Measurements from ENCODE around the gene PSMB5. TPM values are rescaled to one million over a fixed set of nuclear protein-coding genes. Genes with fewer than 3 reads are reported as not detected.
A peak's percentile ranks its signal among the peaks of the same experiment; 100 is the strongest.

The PSMB5 gene
- total and polyA plus RNA-seq, 2 of the 13 experiments (the other 11 are each of a cell fraction or from before 2014, with no cell fraction given): 705 to 871 TPM

- no peak; the same call in 1 of the 2 replicates for TF ChIP-seq ZBTB49 (CRISPR knock-in tag; IDR thresholded peaks at IDR 0.05; ENCODE audit: borderline replicate concordance)
- no peak; the same call in 1 of the 2 replicates for TF ChIP-seq WIZ (CRISPR knock-in tag; IDR thresholded peaks at IDR 0.05)
- TF ChIP-seq, protein P1, sequence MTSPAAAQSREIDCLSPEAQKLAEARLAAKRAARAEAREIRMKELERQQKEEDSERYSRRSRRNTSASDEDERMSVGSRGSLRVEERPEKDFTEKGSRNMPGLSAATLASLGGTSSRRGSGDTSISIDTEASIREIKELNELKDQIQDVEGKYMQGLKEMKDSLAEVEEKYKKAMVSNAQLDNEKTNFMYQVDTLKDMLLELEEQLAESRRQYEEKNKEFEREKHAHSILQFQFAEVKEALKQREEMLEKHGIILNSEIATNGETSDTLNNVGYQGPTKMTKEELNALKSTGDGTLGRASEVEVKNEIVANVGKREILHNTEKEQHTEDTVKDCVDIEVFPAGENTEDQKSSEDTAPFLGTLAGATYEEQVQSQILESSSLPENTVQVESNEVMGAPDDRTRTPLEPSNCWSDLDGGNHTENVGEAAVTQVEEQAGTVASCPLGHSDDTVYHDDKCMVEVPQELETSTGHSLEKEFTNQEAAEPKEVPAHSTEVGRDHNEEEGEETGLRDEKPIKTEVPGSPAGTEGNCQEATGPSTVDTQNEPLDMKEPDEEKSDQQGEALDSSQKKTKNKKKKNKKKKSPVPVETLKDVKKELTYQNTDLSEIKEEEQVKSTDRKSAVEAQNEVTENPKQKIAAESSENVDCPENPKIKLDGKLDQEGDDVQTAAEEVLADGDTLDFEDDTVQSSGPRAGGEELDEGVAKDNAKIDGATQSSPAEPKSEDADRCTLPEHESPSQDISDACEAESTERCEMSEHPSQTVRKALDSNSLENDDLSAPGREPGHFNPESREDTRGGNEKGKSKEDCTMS (CRISPR knock-in tag; conservative IDR thresholded peaks at IDR 0.05): no peak
- peak; percentile 96 for TF ChIP-seq CBX5 (CRISPR knock-in tag; IDR thresholded peaks at IDR 0.05; ENCODE audit: borderline replicate concordance)
- TF ChIP-seq, protein P2, sequence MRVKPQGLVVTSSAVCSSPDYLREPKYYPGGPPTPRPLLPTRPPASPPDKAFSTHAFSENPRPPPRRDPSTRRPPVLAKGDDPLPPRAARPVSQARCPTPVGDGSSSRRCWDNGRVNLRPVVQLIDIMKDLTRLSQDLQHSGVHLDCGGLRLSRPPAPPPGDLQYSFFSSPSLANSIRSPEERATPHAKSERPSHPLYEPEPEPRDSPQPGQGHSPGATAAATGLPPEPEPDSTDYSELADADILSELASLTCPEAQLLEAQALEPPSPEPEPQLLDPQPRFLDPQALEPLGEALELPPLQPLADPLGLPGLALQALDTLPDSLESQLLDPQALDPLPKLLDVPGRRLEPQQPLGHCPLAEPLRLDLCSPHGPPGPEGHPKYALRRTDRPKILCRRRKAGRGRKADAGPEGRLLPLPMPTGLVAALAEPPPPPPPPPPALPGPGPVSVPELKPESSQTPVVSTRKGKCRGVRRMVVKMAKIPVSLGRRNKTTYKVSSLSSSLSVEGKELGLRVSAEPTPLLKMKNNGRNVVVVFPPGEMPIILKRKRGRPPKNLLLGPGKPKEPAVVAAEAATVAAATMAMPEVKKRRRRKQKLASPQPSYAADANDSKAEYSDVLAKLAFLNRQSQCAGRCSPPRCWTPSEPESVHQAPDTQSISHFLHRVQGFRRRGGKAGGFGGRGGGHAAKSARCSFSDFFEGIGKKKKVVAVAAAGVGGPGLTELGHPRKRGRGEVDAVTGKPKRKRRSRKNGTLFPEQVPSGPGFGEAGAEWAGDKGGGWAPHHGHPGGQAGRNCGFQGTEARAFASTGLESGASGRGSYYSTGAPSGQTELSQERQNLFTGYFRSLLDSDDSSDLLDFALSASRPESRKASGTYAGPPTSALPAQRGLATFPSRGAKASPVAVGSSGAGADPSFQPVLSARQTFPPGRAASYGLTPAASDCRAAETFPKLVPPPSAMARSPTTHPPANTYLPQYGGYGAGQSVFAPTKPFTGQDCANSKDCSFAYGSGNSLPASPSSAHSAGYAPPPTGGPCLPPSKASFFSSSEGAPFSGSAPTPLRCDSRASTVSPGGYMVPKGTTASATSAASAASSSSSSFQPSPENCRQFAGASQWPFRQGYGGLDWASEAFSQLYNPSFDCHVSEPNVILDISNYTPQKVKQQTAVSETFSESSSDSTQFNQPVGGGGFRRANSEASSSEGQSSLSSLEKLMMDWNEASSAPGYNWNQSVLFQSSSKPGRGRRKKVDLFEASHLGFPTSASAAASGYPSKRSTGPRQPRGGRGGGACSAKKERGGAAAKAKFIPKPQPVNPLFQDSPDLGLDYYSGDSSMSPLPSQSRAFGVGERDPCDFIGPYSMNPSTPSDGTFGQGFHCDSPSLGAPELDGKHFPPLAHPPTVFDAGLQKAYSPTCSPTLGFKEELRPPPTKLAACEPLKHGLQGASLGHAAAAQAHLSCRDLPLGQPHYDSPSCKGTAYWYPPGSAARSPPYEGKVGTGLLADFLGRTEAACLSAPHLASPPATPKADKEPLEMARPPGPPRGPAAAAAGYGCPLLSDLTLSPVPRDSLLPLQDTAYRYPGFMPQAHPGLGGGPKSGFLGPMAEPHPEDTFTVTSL (CRISPR knock-in tag; IDR thresholded peaks at IDR 0.05; ENCODE audit: borderline replicate concordance): no peak
- TF ChIP-seq, protein P3, sequence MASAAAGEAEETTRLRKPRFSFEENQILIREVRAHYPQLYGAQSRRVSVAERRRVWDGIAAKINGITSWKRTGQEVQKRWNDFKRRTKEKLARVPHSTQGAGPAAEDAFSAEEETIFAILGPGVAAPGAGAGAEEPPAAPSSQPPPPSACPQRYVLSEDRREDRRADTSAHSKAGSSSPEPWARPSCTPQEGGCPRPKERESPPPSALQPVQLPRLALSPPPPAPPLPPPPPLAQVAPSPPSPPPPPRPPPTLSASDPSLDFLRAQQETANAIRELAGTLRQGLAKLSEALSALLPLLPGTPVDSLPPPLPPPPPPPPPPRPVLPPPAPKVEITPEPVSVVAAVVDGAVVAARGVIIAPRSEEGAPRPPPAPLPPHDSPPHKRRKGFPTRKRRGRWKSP (CRISPR knock-in tag; IDR thresholded peaks at IDR 0.05): peak; percentile 60; the same call in 1 of the 2 replicates
- 0 out of 2 replicates have a peak, but pooled peaks have one; percentile 40 for TF ChIP-seq ZSCAN30 (CRISPR knock-in tag; IDR thresholded peaks at IDR 0.05)
- TF ChIP-seq NFYC (CRISPR knock-in tag; IDR thresholded peaks at IDR 0.05): peak; percentile 37; the same call in 1 of the 2 replicates
- no peak for TF ChIP-seq KDM6A (CRISPR knock-in tag; IDR thresholded peaks at IDR 0.05; ENCODE audit: low read depth)
- TF ChIP-seq YEATS2 (CRISPR knock-in tag; IDR thresholded peaks at IDR 0.05; ENCODE audit: borderline replicate concordance): peak; percentile 91
- peak; percentile 60; the same call in 1 of the 2 replicates for TF ChIP-seq TMF1 (CRISPR knock-in tag; IDR thresholded peaks at IDR 0.05; ENCODE audit: low read depth)
- peak; percentile 81 for TF ChIP-seq SIN3B (IDR thresholded peaks at IDR 0.05; ENCODE audit: low read length)
- no peak for TF ChIP-seq CCAR2 (optimal IDR thresholded peaks at IDR 0.05; ENCODE audit: low read depth, low read length)
- TF ChIP-seq GFI1 (CRISPR knock-in tag; IDR thresholded peaks at IDR 0.05; ENCODE audit: borderline replicate concordance): no peak; the same call in none of the 2 replicates
- peak; percentile 83 for TF ChIP-seq ZNF205 (CRISPR knock-in tag; IDR thresholded peaks at IDR 0.05)
Measured at GRCh38 chr14:23071244-23071920, 36.7 kb upstream of the PSMB5 start (continued).
